AG10803 (cell line): ENCODE measurements around the gene ROR1.
A peak's percentile ranks its signal among the peaks of the same experiment; 100 is the strongest.

Experiments used
- DNase-seq: peaks from one replicate; pipeline ENCODE4 v3.0.0; 2010; ENCODE audit warnings: low read depth
- H3K4me3 ChIP-seq: 2 replicates; pipeline ENCODE4 v1.5.1; 2011; ENCODE audit warnings: mild to moderate bottlenecking, low read length, control low read depth
- CTCF ChIP-seq: conservative IDR thresholded peaks from 2 replicates; pipeline ENCODE4 v1.5.1; 2011; ENCODE audit warnings: mild to moderate bottlenecking, low read length, control low read depth, inconsistent platforms

Gene ROR1

GRCh38 chr1:64062941-64063581, 289.2 kb downstream of the ROR1 start:
- TF ChIP-seq CTCF: no peak
- DNase-seq: peak; percentile 54
- H3K4me3 ChIP-seq: no peak overlapping the region

- DNase-seq: no peak
- no peak overlapping the region for H3K4me3 ChIP-seq
- TF ChIP-seq CTCF: no peak
These were observed 291.8 kb downstream of the ROR1 start for GRCh38 chr1:64065571-64065970.

- H3K4me3 ChIP-seq: no peak overlapping the region
- peak; percentile 20 for DNase-seq
- no peak for TF ChIP-seq CTCF
These were observed 298.4 kb downstream of the ROR1 start for GRCh38 chr1:64072089-64072793.

- no peak overlapping the region for H3K4me3 ChIP-seq
- no peak for TF ChIP-seq CTCF
- no peak for DNase-seq
These were observed 299.9 kb downstream of the ROR1 start for GRCh38 chr1:64073705-64074104.

GRCh38 chr1:64074767-64075166, 300.9 kb downstream of the ROR1 start:
- TF ChIP-seq CTCF: no peak
- DNase-seq: no peak
- H3K4me3 ChIP-seq: no peak overlapping the region

GRCh38 chr1:64077281-64077940, 303.6 kb downstream of the ROR1 start:
- no peak for DNase-seq
- no peak for TF ChIP-seq CTCF
- no peak overlapping the region for H3K4me3 ChIP-seq

- DNase-seq: no peak
- H3K4me3 ChIP-seq: no peak overlapping the region
- no peak for TF ChIP-seq CTCF
These were observed 307.2 kb downstream of the ROR1 start for GRCh38 chr1:64080941-64081562.
